ENCODE measurements around the gene SOX1. TPM values are rescaled to one million over a fixed set of nuclear protein-coding genes. Genes with fewer than 3 reads are reported as not detected.

Gene SOX1
- total and polyA plus RNA-seq, 10 of the 15 experiments (the other 5 are each of a cell fraction or from before 2014, with no cell fraction given) = not detected

DNA sequence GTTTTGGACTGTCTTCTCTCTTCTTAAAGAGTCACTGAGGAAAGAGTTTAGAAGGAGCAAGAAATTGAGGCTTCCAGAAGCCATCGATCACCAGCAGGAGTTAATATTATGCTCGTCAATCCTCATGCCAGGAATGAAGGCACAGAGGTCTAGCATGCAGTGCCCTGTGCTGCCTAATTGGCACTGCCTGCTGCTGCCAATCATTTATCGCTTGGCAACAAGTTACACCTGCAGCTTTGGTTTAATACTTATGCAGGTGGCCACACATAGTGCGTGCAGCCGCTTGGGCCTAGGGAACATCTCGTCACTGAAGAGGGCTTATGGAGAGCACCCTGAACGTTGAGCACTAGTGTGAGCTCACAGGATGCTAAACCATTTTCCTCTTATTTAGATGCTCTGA, 2.7 kb upstream of the SOX1 start (continued):
- TF ChIP-seq, protein P1, sequence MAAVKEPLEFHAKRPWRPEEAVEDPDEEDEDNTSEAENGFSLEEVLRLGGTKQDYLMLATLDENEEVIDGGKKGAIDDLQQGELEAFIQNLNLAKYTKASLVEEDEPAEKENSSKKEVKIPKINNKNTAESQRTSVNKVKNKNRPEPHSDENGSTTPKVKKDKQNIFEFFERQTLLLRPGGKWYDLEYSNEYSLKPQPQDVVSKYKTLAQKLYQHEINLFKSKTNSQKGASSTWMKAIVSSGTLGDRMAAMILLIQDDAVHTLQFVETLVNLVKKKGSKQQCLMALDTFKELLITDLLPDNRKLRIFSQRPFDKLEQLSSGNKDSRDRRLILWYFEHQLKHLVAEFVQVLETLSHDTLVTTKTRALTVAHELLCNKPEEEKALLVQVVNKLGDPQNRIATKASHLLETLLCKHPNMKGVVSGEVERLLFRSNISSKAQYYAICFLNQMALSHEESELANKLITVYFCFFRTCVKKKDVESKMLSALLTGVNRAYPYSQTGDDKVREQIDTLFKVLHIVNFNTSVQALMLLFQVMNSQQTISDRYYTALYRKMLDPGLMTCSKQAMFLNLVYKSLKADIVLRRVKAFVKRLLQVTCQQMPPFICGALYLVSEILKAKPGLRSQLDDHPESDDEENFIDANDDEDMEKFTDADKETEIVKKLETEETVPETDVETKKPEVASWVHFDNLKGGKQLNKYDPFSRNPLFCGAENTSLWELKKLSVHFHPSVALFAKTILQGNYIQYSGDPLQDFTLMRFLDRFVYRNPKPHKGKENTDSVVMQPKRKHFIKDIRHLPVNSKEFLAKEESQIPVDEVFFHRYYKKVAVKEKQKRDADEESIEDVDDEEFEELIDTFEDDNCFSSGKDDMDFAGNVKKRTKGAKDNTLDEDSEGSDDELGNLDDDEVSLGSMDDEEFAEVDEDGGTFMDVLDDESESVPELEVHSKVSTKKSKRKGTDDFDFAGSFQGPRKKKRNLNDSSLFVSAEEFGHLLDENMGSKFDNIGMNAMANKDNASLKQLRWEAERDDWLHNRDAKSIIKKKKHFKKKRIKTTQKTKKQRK (IDR thresholded peaks at IDR 0.05; ENCODE audit: low read depth, low read length) = no peak
- no peak for TF ChIP-seq POLR2AphosphoS2 (IDR thresholded peaks at IDR 0.05; ENCODE audit: low read depth, low read length)
- TF ChIP-seq ZZZ3 (IDR thresholded peaks at IDR 0.05; ENCODE audit: control insufficient read depth, insufficient read length, low read depth) = no peak
- TF ChIP-seq BCL11A (IDR thresholded peaks at IDR 0.05; ENCODE audit: low read depth, low read length) = no peak

DNA sequence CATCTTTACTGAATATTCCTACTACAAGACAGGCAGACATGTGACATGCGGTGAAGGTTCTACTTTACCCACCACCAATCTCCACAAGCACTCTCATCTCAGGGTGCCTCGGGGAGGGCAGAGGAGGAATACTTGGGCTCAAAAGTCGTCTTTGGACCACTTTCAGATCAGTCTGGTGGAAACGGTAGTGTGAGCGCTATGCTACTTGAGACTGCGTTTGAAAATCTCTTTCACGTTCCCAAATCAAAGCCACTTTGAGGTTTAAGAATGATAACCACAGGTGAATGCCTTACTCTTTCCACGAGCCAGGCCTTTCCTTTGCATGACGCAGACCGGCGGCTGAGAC, 1.5 kb upstream of the SOX1 start:
- intact Hi-C loops (cut with micrococcal nuclease; ENCODE audit: unreplicated experiment) = no loop called here
- DNase-seq (ENCODE audit: low read depth, low spot score) = no peak
- Histone ChIP-seq H3K79me2 (ENCODE audit: control insufficient read depth, insufficient read depth, low read length) (no peaks in the 10 kb centered on the region), H3K4me2 (ENCODE audit: control insufficient read depth, insufficient read depth) (no peak overlapping the region), H3K36me3 (ENCODE audit: control insufficient read depth in 2 of 2, insufficient read depth in 2 of 2, low read length in 1 of 2) (no peaks in the 10 kb centered on the region), H2AFZ (ENCODE audit: control insufficient read depth, low read depth, low read length) (no peak overlapping the region), H3K27ac (ENCODE audit: control insufficient read depth, insufficient read depth) (no peak overlapping the region), H3K9ac (ENCODE audit: control insufficient read depth, insufficient read depth, low read length) (no peak overlapping the region), H3K4me1 (ENCODE audit: control insufficient read depth, insufficient read depth, low read length) (no peaks in the 10 kb centered on the region), H4K20me1 (ENCODE audit: control insufficient read depth, insufficient read depth) (no peaks in the 10 kb centered on the region), H3K4me3 (no peak overlapping the region), H3K9me3 (replicated peaks; ENCODE audit: control insufficient read depth, insufficient read depth, low read length) (no peaks in the 10 kb centered on the region; the same call in 2 of the 3 replicates), H3K27me3 (replicated peaks in 1 of 2; ENCODE audit: control insufficient read depth in 2 of 2, insufficient read depth in 2 of 2, low read length in 1 of 2) (no peaks in the 10 kb centered on the region)
- RAD21 ChIA-PET (ENCODE audit: unreplicated experiment) = no interaction called here
- SMC1A ChIA-PET (ENCODE audit: uncharacterized antibody, unreplicated experiment) = no interaction called here
- no peak for ATAC-seq
- 10% methylated on average over 11 of the region's 11 CpGs for WGBS (ENCODE audit: insufficient coverage, insufficient replicate concordance, low lambda C conversion rate, missing lambda C conversion rate)
- CTCF ChIA-PET = no interaction called here
- no TSS peak for BruUV-seq (replicated peaks)
- no peak for FAIRE-seq
- in situ Hi-C loops (cut with MboI) = no loop called here
- POLR2A ChIA-PET = no interaction called here
- TF ChIP-seq E4F1 (IDR thresholded peaks at IDR 0.05; ENCODE audit: borderline replicate concordance, partially characterized antibody) (no peak), BCL11A (IDR thresholded peaks at IDR 0.05; ENCODE audit: low read depth, low read length) (no peak), CREM (IDR thresholded peaks at IDR 0.05; ENCODE audit: low read depth) (no peak), IRF5 (IDR thresholded peaks at IDR 0.05; ENCODE audit: borderline replicate concordance) (no peak)
- TF ChIP-seq, protein P2, sequence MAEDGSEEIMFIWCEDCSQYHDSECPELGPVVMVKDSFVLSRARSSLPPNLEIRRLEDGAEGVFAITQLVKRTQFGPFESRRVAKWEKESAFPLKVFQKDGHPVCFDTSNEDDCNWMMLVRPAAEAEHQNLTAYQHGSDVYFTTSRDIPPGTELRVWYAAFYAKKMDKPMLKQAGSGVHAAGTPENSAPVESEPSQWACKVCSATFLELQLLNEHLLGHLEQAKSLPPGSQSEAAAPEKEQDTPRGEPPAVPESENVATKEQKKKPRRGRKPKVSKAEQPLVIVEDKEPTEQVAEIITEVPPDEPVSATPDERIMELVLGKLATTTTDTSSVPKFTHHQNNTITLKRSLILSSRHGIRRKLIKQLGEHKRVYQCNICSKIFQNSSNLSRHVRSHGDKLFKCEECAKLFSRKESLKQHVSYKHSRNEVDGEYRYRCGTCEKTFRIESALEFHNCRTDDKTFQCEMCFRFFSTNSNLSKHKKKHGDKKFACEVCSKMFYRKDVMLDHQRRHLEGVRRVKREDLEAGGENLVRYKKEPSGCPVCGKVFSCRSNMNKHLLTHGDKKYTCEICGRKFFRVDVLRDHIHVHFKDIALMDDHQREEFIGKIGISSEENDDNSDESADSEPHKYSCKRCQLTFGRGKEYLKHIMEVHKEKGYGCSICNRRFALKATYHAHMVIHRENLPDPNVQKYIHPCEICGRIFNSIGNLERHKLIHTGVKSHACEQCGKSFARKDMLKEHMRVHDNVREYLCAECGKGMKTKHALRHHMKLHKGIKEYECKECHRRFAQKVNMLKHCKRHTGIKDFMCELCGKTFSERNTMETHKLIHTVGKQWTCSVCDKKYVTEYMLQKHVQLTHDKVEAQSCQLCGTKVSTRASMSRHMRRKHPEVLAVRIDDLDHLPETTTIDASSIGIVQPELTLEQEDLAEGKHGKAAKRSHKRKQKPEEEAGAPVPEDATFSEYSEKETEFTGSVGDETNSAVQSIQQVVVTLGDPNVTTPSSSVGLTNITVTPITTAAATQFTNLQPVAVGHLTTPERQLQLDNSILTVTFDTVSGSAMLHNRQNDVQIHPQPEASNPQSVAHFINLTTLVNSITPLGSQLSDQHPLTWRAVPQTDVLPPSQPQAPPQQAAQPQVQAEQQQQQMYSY (CRISPR knock-in tag; IDR thresholded peaks at IDR 0.05) = no peak
- TF ChIP-seq, protein P3, sequence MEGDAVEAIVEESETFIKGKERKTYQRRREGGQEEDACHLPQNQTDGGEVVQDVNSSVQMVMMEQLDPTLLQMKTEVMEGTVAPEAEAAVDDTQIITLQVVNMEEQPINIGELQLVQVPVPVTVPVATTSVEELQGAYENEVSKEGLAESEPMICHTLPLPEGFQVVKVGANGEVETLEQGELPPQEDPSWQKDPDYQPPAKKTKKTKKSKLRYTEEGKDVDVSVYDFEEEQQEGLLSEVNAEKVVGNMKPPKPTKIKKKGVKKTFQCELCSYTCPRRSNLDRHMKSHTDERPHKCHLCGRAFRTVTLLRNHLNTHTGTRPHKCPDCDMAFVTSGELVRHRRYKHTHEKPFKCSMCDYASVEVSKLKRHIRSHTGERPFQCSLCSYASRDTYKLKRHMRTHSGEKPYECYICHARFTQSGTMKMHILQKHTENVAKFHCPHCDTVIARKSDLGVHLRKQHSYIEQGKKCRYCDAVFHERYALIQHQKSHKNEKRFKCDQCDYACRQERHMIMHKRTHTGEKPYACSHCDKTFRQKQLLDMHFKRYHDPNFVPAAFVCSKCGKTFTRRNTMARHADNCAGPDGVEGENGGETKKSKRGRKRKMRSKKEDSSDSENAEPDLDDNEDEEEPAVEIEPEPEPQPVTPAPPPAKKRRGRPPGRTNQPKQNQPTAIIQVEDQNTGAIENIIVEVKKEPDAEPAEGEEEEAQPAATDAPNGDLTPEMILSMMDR (IDR thresholded peaks at IDR 0.05 in 2 of 3, conservative IDR thresholded peaks at IDR 0.05 in 1 of 3; ENCODE audit: control insufficient read depth in 2 of 3, extremely low read depth in 1 of 3, insufficient read depth in 1 of 3, low read depth in 3 of 3, low read length in 3 of 3) = no peak
